Transverse colon (tissue), 4 donors: ENCODE measurements around the gene POU3F3.

Experiments
- CTCF ChIP-seq, 5 experiments: fragments of 200-600 bp in 3 of 5; fragments of 450-650 bp in 2 of 5; sonication (generic) in 3 of 5; IDR thresholded peaks; 1 replicate in 2 of 5; 2 replicates in 3 of 5; pipeline ENCODE4 v1.5.1; 2016 to 2017; ENCODE audit warnings: antibody characterized with exemption in 5 of 5, inconsistent platforms in 3 of 5, mild to moderate bottlenecking in 2 of 5, moderate library complexity in 1 of 5
- POLR2A ChIP-seq: fragments of 450-650 bp; IDR thresholded peaks from one replicate; pipeline ENCODE4 v1.6.1; 2016; ENCODE audit warnings: antibody characterized with exemption, mild to moderate bottlenecking, moderate library complexity
- POLR2AphosphoS5 ChIP-seq, 3 donors: sonication (generic); formaldehyde crosslinking; IDR thresholded peaks; one replicate each; pipeline ENCODE4 v1.6.1; 2016; ENCODE audit warnings: antibody characterized with exemption in 3 of 3

GRCh38 chr2:104867813-104868504, 14.0 kb downstream of the POU3F3 start:
- TF ChIP-seq CTCF (IDR thresholded peaks at IDR 0.05) = no peak
- TF ChIP-seq POLR2AphosphoS5 (IDR thresholded peaks at IDR 0.05) = no peak
- TF ChIP-seq POLR2A = no peak
